Activated T-cell treated with anti-CD3 and anti-CD28 coated beads, Interleukin-2, amount 50 U/mL, for 1 hour (primary cell): ENCODE results near the gene ZNF678.
"Not testable (repeated sequence)": the region's sequence is repeated elsewhere in the genome, so short reads cannot be mapped to it uniquely, and the experiment has no call there.

Source experiments
- DNase-seq: peaks from one replicate; pipeline ENCODE4 v3.0.0-alpha.2; 2020

The ZNF678 gene

DNA sequence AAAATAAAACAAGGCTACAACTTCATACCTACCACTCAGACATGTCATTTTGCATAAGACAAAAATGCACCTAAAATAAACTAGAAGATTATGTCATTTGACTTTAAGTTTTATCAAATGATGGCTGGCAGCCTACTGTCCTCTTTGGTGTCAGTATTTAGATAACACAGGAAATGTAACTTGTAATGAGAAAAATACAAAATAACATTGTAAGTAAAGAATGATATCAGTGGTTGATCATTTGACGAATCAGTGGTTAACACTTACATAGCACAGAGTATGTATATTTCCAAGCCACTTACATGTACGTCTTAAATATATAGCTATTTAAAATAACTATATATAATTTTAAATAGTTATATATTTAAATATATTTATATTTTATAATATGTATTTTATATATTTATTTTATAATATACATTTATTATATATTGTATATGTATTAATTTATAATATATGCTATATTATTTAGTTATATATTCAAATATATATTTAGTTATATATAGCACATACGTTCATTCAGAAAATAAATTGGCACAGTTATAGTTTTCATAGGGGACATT, 44.1 kb downstream of the ZNF678 start:
- DNase-seq, result no peak

DNA sequence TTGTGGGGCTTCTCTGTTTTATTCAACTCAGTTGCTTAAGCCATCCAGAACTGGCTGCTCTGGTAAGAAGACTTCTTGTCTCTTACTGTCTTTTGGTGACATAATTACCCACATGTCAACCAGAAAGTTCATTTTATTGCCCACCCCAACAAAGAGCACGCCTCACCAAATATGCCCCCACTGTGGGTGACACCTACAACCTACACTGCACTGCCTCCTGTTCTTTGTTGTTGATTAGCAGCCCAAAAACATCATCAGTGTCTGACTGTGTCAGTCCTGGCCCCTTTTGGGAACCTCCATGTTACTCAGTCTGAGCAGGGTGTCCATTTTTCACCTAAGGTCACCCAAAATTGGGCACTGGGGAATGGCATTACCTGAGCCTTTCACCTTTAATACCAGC, 49.3 kb downstream of the ZNF678 start:
- DNase-seq, result no peak

DNA sequence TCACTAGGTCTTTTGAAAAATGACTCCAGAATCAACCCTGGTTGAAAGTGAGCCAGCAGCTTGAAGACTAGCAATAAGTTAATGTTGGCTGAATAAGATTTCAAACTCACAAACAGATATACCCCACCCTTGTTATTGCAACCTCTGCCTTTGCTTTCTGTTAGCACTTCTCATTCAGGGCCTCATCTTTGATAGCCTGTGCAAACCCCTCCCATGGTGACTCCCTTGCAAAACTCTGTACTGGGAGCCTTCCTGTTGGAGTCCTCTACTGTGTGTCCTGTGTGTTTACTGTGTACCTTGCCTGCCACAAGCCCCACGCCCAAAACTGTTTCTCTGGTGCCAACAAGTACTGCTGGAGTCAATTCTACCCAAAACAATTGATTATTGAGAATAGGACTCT, 50.2 kb downstream of the ZNF678 start:
- no peak for DNase-seq

DNA sequence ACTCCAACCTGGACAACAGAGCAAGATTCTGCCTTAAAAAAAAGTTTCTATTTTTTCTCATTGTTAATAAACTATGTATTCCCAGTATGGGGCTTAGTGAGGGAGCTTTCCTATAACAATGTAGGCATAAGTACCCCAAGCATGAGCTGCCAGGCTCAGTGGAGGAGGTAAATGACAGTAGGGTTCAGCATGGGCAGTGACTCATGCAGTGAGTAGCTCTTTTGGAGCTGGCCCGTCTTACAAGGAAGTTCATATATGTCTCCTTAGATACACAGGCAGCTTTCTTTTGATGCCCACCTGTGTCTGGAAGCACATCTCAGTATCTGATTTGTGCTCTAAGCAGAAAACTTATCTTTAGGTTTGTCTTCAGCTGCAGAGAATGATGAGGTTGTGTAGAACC, 57.9 kb downstream of the ZNF678 start:
- no peak for DNase-seq

GRCh38 chr1:227622739-227623475, 59.6 kb downstream of the ZNF678 start:
- DNase-seq, result no peak

- DNase-seq, result no peak
Measured at GRCh38 chr1:227632325-227632724, 69.0 kb downstream of the ZNF678 start.

- no peak for DNase-seq
Measured at GRCh38 chr1:227635596-227635995, 72.2 kb downstream of the ZNF678 start.

- DNase-seq, result no peak
Measured at GRCh38 chr1:227654431-227654830, 91.1 kb downstream of the ZNF678 start.

GRCh38 chr1:227654858-227655752, 91.7 kb downstream of the ZNF678 start:
- no peak for DNase-seq

GRCh38 chr1:227661495-227661894, 98.1 kb downstream of the ZNF678 start:
- no peak for DNase-seq

DNA sequence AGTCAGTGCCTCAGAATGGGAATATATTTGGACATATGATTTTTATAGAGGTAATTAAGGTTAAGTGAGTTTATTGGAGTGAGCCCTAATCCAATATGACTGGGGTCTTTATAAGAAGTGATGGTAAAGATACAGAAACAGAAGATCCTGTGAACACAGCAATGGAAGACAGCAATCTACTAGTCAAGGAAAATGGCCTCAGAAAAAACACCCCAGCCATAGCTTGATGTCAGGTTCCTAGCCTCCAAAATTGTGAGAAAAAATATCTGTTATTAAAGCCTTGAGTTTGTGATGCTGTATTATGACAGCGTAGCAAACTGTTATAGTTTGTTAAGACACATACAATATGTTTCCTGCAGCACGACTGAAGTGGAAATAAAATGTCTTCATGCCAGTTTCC, 99.6 kb downstream of the ZNF678 start:
- DNase-seq, result no peak

DNA sequence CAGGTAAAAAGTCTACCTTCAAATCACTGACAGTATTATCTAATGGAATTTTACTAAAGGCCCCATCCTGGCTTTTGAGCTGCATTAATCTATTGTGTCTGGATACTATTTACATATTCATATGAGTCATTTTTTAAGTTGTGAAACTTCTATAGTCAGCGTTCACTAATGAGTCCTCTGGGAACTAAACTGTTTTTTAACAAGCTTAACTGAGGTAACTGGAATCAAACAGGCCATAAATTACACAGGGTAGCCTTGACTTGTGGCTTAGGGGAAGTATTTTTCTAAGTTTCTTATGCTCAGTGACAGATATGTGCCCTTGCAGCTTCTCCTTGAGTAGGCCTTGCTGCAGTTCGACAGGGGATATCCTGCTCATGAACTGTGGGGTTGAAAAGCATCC, 102.9 kb downstream of the ZNF678 start:
- no peak for DNase-seq

DNA sequence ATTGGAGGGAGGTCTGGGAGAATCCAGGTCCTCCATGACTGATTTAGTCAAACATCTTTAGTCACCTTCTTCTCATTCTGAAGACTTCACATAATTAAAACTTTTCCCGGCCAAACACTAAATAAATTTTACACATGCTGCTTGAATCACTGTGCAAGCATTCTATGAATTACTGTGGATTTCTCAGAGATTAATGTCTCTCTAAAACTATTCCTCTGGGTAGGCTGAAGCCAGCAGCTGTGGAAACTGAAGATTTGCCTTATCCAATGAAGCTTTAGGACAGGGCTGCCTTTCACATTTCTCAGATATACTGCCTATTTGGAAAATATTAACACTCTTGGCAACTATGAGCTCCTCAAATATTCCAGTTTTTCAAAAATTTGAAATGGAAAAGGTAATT, 110.1 kb downstream of the ZNF678 start:
- DNase-seq, result no peak

- no peak for DNase-seq
Measured at GRCh38 chr1:227685807-227686206, 122.5 kb downstream of the ZNF678 start.

DNA sequence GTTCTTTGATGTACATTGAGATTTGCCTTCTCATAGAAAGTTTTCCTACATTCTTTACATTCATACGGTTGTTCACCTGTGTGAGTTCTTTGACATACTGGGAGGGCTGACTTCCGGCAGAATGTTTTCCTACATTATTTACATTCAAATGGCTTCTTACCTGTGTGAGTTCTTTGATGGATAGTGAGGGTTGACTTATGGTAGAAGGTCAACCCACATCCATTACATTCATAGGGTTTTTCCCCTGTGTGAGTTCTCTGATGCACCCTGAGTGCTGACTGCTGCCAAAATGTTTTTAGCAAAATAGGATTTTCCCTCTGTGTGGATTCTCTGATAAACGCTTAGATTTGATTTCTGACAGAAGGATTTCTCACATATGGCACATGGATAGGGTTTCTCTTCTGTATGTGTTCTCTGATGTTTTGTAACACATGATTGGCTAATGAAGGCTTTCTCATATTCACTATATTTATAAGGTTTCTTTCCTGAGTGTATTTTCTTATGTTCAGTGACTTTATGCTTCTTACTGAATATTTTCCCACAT, 134.0 kb downstream of the ZNF678 start:
- no peak for DNase-seq

GRCh38 chr1:227701631-227702030, 138.3 kb downstream of the ZNF678 start:
- DNase-seq, result not testable (repeated sequence)

DNA sequence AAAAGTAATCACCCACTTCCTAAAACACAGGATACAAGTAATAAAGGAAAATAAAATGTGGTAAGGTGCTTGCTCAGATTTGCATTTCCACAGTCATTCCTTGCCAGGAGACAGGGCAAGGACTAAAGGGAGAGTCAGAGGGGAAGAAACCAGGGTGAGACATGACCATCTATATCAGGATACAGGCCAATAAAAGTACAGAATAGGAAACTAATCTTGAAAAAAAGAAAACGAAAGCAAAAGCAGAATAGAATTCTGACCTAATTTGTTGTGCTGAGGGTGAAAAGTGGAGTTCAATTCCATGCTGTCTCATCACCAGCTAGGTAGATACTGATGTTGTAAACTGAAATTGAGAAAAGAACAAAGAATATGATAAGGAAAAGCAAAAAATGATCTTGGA, 144.5 kb downstream of the ZNF678 start:
- no peak for DNase-seq

DNA sequence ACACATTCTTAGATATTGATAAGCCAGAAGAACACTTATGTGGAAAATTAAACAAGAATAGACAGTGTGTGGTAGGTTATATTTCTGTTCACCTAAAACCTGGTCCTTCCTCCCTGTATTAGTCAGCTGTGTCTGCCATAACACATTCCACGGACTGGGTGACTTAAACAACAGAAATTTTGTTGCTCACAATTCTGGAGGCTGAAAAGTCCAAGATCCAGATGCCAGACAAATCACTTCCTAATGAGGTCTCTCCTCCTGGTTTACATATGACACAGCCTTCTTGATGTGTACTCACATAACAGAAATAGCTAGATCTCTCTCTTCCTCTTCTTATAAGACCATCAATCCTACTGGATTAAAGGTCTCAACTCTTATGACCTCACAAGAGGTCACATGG, 146.1 kb downstream of the ZNF678 start:
- no peak for DNase-seq

GRCh38 chr1:227710474-227710873, 147.1 kb downstream of the ZNF678 start:
- not testable (repeated sequence) for DNase-seq

- DNase-seq, result no peak
Measured at GRCh38 chr1:227712648-227713047, 149.3 kb downstream of the ZNF678 start.

DNA sequence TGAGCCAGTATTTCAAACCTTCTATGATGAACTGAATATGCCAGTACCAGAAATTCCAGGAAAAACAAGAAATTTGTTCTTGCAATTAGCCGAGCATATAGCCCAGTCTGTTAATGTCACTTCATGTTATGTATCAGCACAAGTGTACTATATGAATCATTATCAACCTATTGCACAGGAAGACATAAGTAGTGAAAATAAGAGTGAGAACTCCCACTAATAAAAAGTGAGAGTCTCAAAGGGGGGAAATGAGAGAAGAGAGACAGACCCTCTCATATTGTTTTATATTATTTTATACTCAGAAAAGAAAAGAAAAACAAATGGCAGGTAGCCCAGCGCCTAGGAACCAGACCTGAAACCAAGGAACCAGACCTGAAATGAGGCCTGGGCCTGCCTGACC, 155.6 kb downstream of the ZNF678 start:
- DNase-seq, result no peak

- DNase-seq, result no peak
Measured at GRCh38 chr1:227723474-227723873, 160.1 kb downstream of the ZNF678 start.

- no peak for DNase-seq
Measured at GRCh38 chr1:227725046-227725445, 161.7 kb downstream of the ZNF678 start.

DNA sequence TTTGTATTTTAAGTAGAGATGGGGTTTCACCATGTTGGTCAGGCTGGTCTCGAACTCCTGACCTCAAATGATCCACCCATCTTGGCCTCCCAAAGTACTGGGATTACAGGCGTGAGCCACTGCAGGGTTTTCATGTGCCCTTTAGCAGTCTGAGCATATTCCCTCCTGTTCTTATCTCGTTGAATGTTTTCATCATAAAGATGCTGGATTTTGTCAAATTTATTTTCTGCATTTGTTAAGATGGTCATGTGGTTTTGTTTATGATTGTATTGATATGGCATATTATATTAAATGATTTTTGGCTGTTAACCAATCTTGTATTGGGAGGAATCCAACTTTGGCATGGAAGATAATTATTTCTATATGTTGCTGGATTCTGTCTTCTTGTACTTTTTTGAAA, 163.0 kb downstream of the ZNF678 start:
- DNase-seq, result no peak
